Measurements from ENCODE around the gene CACNA1G. TPM values are rescaled to one million over a fixed set of nuclear protein-coding genes. Genes with fewer than 3 reads are reported as not detected.

The CACNA1G gene
- total RNA-seq, 2 donors from 2014 or later: 0.07 to 0.14 TPM

DNA sequence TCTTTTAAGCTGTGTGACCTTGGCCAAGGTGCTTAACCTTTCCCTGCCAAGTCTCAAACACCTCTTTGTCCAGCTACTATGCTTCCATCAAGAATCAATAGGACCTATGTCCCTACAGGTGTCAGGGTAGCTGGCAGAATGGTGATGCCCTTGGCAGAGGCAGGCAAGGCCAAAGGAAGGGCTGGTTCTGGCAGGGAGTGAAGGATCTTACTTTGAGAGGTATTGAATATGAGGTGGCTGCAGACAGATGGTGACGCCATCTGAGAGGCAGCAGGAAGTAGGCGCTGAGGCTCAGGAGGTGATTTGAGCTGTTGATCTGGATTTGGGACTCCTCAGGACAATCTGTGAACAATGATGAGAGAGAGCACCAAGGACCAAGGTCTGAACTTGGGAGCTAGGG is 86.7 kb downstream of the CACNA1G start:
- no peak for DNase-seq
- H3K4me3 Mint-ChIP-seq: no peak overlapping the region
- H3K27ac Mint-ChIP-seq: no peak overlapping the region
- no peaks in the 10 kb centered on the region for H3K36me3 Mint-ChIP-seq (ENCODE audit: insufficient read depth in 2 of 2)
- H3K9me3 Mint-ChIP-seq: no peaks in the 10 kb centered on the region
- peaks cover 20% of the 10 kb centered on the region for H3K27me3 Mint-ChIP-seq (ENCODE audit: low read depth)
- no peak for ATAC-seq (replicated peaks in 1 of 2)
- no peaks in the 10 kb centered on the region for H3K4me1 Mint-ChIP-seq (ENCODE audit: low read depth)

- no peak for ATAC-seq (replicated peaks in 1 of 2)
- Mint-ChIP-seq H3K9me3 (no peaks in the 10 kb centered on the region), H3K27ac (no peak overlapping the region), H3K27me3 (ENCODE audit: low read depth) (peaks cover 20% of the 10 kb centered on the region), H3K36me3 (ENCODE audit: insufficient read depth in 2 of 2) (no peaks in the 10 kb centered on the region), H3K4me1 (ENCODE audit: low read depth) (no peaks in the 10 kb centered on the region), H3K4me3 (no peak overlapping the region)
- no peak for DNase-seq
Measured at GRCh38 chr17:50649042-50649908, 88.8 kb downstream of the CACNA1G start.

DNA sequence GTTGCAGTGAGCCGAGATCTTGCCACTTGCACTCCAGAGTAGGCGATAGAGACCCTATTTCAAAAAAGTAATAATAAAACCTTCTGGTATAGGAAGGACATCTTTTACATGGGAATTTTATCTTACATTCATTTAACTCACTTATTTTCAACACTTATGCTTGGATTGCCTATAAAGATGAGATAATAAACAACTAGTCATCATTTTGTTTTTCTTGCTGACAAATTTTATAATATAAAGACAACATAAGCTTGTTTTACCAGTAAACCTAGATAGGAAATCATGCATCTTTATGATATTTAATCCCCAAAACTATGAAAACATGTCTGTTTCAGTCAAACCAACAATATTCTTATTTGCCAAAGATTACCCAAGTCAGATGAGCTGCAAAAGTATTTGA is 91.1 kb downstream of the CACNA1G start:
- Mint-ChIP-seq H3K36me3 (ENCODE audit: insufficient read depth in 2 of 2) (no peaks in the 10 kb centered on the region), H3K27ac (no peak overlapping the region), H3K4me3 (no peak overlapping the region), H3K4me1 (ENCODE audit: low read depth) (no peaks in the 10 kb centered on the region), H3K27me3 (ENCODE audit: low read depth) (peaks cover 11% of the 10 kb centered on the region), H3K9me3 (no peaks in the 10 kb centered on the region)
- no peak for DNase-seq
- ATAC-seq (replicated peaks in 1 of 2): no peak

DNA sequence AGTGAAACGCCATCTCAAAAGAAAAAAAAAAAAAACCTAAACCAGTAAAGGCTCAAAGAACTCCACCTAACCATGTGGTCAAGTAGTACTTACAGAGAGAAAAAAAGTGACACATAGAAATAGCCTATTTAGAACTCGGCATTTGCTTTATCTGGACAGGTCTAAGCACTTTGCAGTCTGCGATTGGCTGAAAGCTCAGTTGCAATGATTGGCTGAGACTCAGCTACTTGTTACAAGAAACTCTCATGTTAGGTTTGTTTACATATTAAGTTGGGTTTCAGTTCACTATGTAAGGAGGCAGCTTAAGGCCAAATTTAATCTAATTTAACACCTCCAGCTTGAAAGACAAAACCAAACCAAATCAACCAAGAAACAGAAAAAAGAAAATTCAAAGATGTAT is 93.2 kb downstream of the CACNA1G start:
- no peaks in the 10 kb centered on the region for H3K36me3 Mint-ChIP-seq (ENCODE audit: insufficient read depth in 2 of 2)

GRCh38 chr17:50656509-50656908 is 96.0 kb downstream of the CACNA1G start:
- no peaks in the 10 kb centered on the region for H3K36me3 Mint-ChIP-seq (ENCODE audit: insufficient read depth in 2 of 2)
- no peak overlapping the region for H3K4me3 Mint-ChIP-seq
- H3K4me1 Mint-ChIP-seq (ENCODE audit: low read depth): peaks cover 9% of the 10 kb centered on the region
- no peak for DNase-seq
- peaks cover 6% of the 10 kb centered on the region for H3K27me3 Mint-ChIP-seq (ENCODE audit: low read depth)
- no peaks in the 10 kb centered on the region for H3K9me3 Mint-ChIP-seq
- no peak overlapping the region for H3K27ac Mint-ChIP-seq
- ATAC-seq (replicated peaks in 1 of 2): no peak

More for the DNA sequence above, 93.2 kb downstream of the CACNA1G start:
- Mint-ChIP-seq H3K4me1 (ENCODE audit: low read depth) (no peaks in the 10 kb centered on the region), H3K9me3 (no peaks in the 10 kb centered on the region), H3K27me3 (ENCODE audit: low read depth) (peaks cover 11% of the 10 kb centered on the region), H3K27ac (no peak overlapping the region), H3K4me3 (no peak overlapping the region)
- ATAC-seq (replicated peaks in 1 of 2): no peak
- DNase-seq: no peak

DNA sequence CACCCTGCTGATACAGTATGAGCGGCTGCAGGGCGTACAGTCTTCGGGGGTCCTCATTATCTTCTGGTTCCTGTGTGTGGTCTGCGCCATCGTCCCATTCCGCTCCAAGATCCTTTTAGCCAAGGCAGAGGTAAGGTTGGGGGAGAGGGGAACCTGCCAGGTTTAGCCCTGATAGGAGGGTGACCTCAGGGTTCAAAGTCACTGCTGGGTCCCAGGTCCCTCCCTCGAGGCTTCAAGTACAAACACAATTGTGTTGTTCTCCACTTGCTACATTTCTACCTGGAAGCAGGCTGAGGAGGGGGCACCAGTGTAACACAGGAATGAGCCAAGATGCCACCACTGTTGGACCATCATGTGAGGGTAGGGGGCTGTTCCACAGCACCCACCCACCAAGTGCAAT is 96.5 kb downstream of the CACNA1G start:
- no peak for ATAC-seq (replicated peaks in 1 of 2)
- Mint-ChIP-seq H3K27me3 (ENCODE audit: low read depth) (peaks cover 6% of the 10 kb centered on the region), H3K9me3 (no peaks in the 10 kb centered on the region), H3K4me1 (ENCODE audit: low read depth) (peaks cover 14% of the 10 kb centered on the region), H3K4me3 (no peak overlapping the region), H3K36me3 (ENCODE audit: insufficient read depth in 2 of 2) (no peaks in the 10 kb centered on the region), H3K27ac (no peak overlapping the region)
- DNase-seq: no peak

GRCh38 chr17:50657627-50658026 is 97.1 kb downstream of the CACNA1G start:
- no peaks in the 10 kb centered on the region for H3K36me3 Mint-ChIP-seq (ENCODE audit: insufficient read depth in 2 of 2)
- H3K27ac Mint-ChIP-seq: no peak overlapping the region
- no peak overlapping the region for H3K4me3 Mint-ChIP-seq
- no peaks in the 10 kb centered on the region for H3K9me3 Mint-ChIP-seq
- H3K4me1 Mint-ChIP-seq (ENCODE audit: low read depth): peaks cover 20% of the 10 kb centered on the region
- DNase-seq (no peak), ATAC-seq (replicated peaks in 1 of 2) (no peak)
- peaks cover 6% of the 10 kb centered on the region for H3K27me3 Mint-ChIP-seq (ENCODE audit: low read depth)

DNA sequence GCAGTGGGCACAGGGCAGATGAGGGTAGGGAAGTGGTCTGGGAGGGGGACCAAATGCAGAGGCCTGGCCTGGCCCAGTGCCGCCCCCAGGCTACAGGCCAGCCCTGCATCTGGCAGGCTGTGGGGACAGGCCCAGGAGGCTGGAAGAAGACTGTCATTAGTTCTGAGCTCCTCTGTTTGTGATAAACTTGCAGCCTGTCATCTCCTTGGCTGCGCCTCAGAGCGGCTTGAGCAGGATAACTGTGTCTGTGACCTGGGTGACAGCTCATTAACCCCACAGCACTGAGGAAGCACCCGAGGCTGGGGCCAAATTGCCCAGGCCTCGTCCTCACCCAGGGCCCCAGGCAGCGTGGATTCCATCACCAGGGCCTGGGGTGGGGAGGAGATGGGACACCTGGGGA is 98.1 kb downstream of the CACNA1G start:
- DNase-seq (no peak), ATAC-seq (replicated peaks in 1 of 2) (no peak)
- H3K27ac Mint-ChIP-seq: no peak overlapping the region
- H3K4me3 Mint-ChIP-seq: no peak overlapping the region
- H3K27me3 Mint-ChIP-seq (ENCODE audit: low read depth): peaks cover 6% of the 10 kb centered on the region
- no peaks in the 10 kb centered on the region for H3K9me3 Mint-ChIP-seq
- no peaks in the 10 kb centered on the region for H3K36me3 Mint-ChIP-seq (ENCODE audit: insufficient read depth in 2 of 2)
- H3K4me1 Mint-ChIP-seq (ENCODE audit: low read depth): peaks cover 22% of the 10 kb centered on the region

DNA sequence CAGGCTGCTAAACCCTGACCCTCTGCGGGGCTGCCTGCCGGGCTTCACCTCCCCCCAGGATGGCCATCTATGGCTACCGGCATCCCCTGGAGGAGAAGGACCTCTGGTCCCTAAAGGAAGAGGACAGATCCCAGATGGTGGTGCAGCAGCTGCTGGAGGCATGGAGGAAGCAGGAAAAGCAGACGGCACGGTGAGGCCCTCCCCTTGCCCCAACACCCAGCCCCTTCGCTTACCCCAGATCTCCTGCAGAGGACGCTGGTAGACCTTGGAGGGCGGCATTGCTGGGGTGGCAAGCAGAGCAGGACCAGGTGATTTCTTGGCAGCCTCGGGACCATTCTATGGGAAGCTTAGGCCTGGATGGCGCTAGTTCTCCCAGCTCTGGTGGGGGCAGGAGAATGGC is 98.7 kb downstream of the CACNA1G start:
- H3K4me1 Mint-ChIP-seq (ENCODE audit: low read depth): peaks cover 22% of the 10 kb centered on the region
- no peak for DNase-seq
- H3K9me3 Mint-ChIP-seq: no peaks in the 10 kb centered on the region
- H3K27ac Mint-ChIP-seq: no peak overlapping the region
- ATAC-seq (replicated peaks in 1 of 2): no peak
- H3K27me3 Mint-ChIP-seq (ENCODE audit: low read depth): peaks cover 6% of the 10 kb centered on the region
- H3K4me3 Mint-ChIP-seq: no peak overlapping the region
- H3K36me3 Mint-ChIP-seq (ENCODE audit: insufficient read depth in 2 of 2): no peaks in the 10 kb centered on the region

GRCh38 chr17:50660042-50660886 is 99.7 kb downstream of the CACNA1G start:
- ATAC-seq (replicated peaks in 1 of 2): no peak
- DNase-seq: no peak
- Mint-ChIP-seq H3K27ac (no peak overlapping the region), H3K4me1 (ENCODE audit: low read depth) (peaks cover 22% of the 10 kb centered on the region), H3K4me3 (no peak overlapping the region), H3K27me3 (ENCODE audit: low read depth) (peaks cover 6% of the 10 kb centered on the region), H3K9me3 (no peaks in the 10 kb centered on the region), H3K36me3 (ENCODE audit: insufficient read depth in 2 of 2) (no peaks in the 10 kb centered on the region)

GRCh38 chr17:50660887-50661345 is 100.4 kb downstream of the CACNA1G start:
- Mint-ChIP-seq H3K9me3 (no peaks in the 10 kb centered on the region), H3K4me1 (ENCODE audit: low read depth) (peaks cover 22% of the 10 kb centered on the region), H3K4me3 (no peak overlapping the region), H3K27me3 (ENCODE audit: low read depth) (peaks cover 6% of the 10 kb centered on the region), H3K36me3 (ENCODE audit: insufficient read depth in 2 of 2) (no peaks in the 10 kb centered on the region), H3K27ac (no peak overlapping the region)
- ATAC-seq (replicated peaks in 1 of 2): no peak
- no peak for DNase-seq

- peaks cover 6% of the 10 kb centered on the region for H3K27me3 Mint-ChIP-seq (ENCODE audit: low read depth)
- H3K36me3 Mint-ChIP-seq (ENCODE audit: insufficient read depth in 2 of 2): no peaks in the 10 kb centered on the region
- H3K9me3 Mint-ChIP-seq: no peaks in the 10 kb centered on the region
- ATAC-seq (replicated peaks in 1 of 2) (peak in 1 of 2 donors; percentile 22), DNase-seq (no peak)
- no peak overlapping the region for H3K27ac Mint-ChIP-seq
- peaks cover 22% of the 10 kb centered on the region for H3K4me1 Mint-ChIP-seq (ENCODE audit: low read depth)
- H3K4me3 Mint-ChIP-seq: peak overlapping the region in 1 of 2 donors; percentile 15
Measured at GRCh38 chr17:50661348-50661747, 100.8 kb downstream of the CACNA1G start.

DNA sequence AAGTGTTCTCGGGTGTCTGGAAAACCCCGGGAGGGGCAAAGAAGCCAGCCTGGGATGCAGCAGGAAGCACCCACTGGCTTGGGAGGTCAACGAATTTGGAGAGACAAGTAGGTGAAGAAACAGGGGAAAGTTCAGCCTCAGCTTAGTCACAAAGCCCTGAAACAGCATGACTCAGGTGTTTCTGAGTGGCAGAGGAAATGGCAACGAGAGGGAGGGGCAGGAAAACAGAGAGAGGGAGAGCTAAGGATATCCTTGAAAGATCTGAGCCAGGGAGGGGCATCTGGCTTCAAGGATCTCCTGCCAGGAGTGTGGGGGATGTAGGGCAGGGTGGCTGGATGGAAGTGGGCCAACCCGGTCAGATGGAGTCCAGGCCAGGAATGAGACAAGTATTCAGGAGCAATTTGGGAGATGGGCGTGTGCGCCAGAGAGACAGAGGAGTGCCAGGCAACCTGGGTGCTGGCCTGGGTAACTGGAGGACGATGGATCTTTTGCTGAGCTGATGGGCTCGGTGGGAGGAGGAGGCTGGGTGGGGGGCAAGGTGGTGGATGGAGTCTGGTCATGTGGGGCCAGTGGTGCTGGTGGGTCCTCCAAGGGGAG is 101.4 kb downstream of the CACNA1G start:
- DNase-seq: peak; percentile 36 to 41
- ATAC-seq (replicated peaks in 1 of 2): peak; percentile 79 to 91
- Mint-ChIP-seq H3K4me1 (ENCODE audit: low read depth) (peaks cover 22% of the 10 kb centered on the region), H3K27ac (peak overlapping the region; percentile 55), H3K4me3 (peak overlapping the region; percentile 15 to 49), H3K36me3 (ENCODE audit: insufficient read depth in 2 of 2) (no peaks in the 10 kb centered on the region), H3K9me3 (no peaks in the 10 kb centered on the region), H3K27me3 (ENCODE audit: low read depth) (peaks cover 6% of the 10 kb centered on the region)
